Cardiac fibroblast (primary cell): ENCODE results near the gene TNFAIP6.
"Not testable (repeated sequence)": the region's sequence is repeated elsewhere in the genome, so short reads cannot be mapped to it uniquely, and the experiment has no call there.

Experiments used
- DNase-seq, 2 donors: peaks; one replicate each; pipeline versions ENCODE4 v3.0.0 to v3.0.0-alpha.2; 2010; ENCODE audit warnings: low read depth in 2 of 2
- H3K4me3 ChIP-seq, 2 donors: replicated peaks in 1 of 2; 1 replicate in 1 of 2; 2 replicates in 1 of 2; pipeline ENCODE4 v1.5.1; 2011; ENCODE audit warnings: low read depth in 2 of 2, low read length in 2 of 2, mild to moderate bottlenecking in 2 of 2, moderate library complexity in 1 of 2
- CTCF ChIP-seq: IDR thresholded peaks from one replicate; pipeline ENCODE4 v1.5.1; 2011; ENCODE audit warnings: low read depth, mild to moderate bottlenecking, low read length, inconsistent platforms

The TNFAIP6 gene

GRCh38 chr2:151334082-151334815 lies 23.1 kb upstream of the TNFAIP6 start:
- peak; percentile 93 to 96 for DNase-seq
- no peak for TF ChIP-seq CTCF
- no peak overlapping the region for H3K4me3 ChIP-seq

GRCh38 chr2:151336863-151337371 lies 20.5 kb upstream of the TNFAIP6 start:
- H3K4me3 ChIP-seq: no peak overlapping the region
- DNase-seq: no peak
- no peak for TF ChIP-seq CTCF

GRCh38 chr2:151337643-151338042 lies 19.7 kb upstream of the TNFAIP6 start:
- DNase-seq: peak; percentile 69 to 87
- H3K4me3 ChIP-seq: no peak overlapping the region
- no peak for TF ChIP-seq CTCF

- no peak for TF ChIP-seq CTCF
- no peak overlapping the region for H3K4me3 ChIP-seq
- peak; percentile 43 to 84 for DNase-seq
Measured at GRCh38 chr2:151338115-151338514, 19.3 kb upstream of the TNFAIP6 start.

GRCh38 chr2:151343073-151343472 lies 14.3 kb upstream of the TNFAIP6 start:
- no peak overlapping the region for H3K4me3 ChIP-seq
- no peak for TF ChIP-seq CTCF
- no peak for DNase-seq

GRCh38 chr2:151344191-151344590 lies 13.2 kb upstream of the TNFAIP6 start:
- peak in 1 of 2 donors; percentile 68 for DNase-seq
- H3K4me3 ChIP-seq: not testable (repeated sequence)

GRCh38 chr2:151344906-151345305 lies 12.5 kb upstream of the TNFAIP6 start:
- DNase-seq: no peak
- no peak overlapping the region for H3K4me3 ChIP-seq
- TF ChIP-seq CTCF: no peak
